Nephron (organoid): Measurements from ENCODE around the gene TCEAL3.
"Not testable (repeated sequence)": the region's sequence is repeated elsewhere in the genome, so short reads cannot be mapped to it uniquely, and the experiment has no call there.

Experiments used
- H3K27ac Mint-ChIP-seq, 3 experiments: 2 replicates each; pipeline ENCODE4 v1.8.0; 2020; ENCODE audit warnings: mixed read lengths in 3 of 3, mild to moderate bottlenecking in 2 of 3, moderate library complexity in 1 of 3
- H3K27me3 Mint-ChIP-seq: 2 replicates; pipeline ENCODE4 v1.8.0; 2021; ENCODE audit warnings: low read depth, mild to moderate bottlenecking, moderate library complexity, mixed read lengths
- H3K36me3 Mint-ChIP-seq: 2 replicates; pipeline ENCODE4 v1.8.0; 2020; ENCODE audit warnings: low read depth, mixed read lengths
- H3K4me1 Mint-ChIP-seq: 2 replicates; pipeline ENCODE4 v1.8.0; 2020; ENCODE audit warnings: mixed read lengths
- H3K4me3 Mint-ChIP-seq, 3 experiments: 2 replicates each; pipeline ENCODE4 v1.8.0; 2020; ENCODE audit warnings: mild to moderate bottlenecking in 3 of 3, mixed read lengths in 3 of 3, moderate library complexity in 2 of 3
- H3K9me3 Mint-ChIP-seq: 2 replicates; pipeline ENCODE4 v1.8.0; 2020; ENCODE audit warnings: mixed read lengths
- TF ChIP-seq, protein P1 (sequence below), 3 experiments: fragments of 200-600 bp; sonication (generic); IDR thresholded peaks; one replicate each; pipeline ENCODE4 v1.5.0; 2021; ENCODE audit warnings: antibody characterized with exemption in 3 of 3; ENCODE audit not compliant: unreplicated experiment in 3 of 3

The TCEAL3 gene

GRCh38 chrX:103629318-103630170, 21.8 kb downstream of the TCEAL3 start:
- peaks cover 7% of the 10 kb centered on the region for H3K36me3 Mint-ChIP-seq
- H3K9me3 Mint-ChIP-seq: no peaks in the 10 kb centered on the region
- H3K27me3 Mint-ChIP-seq: no peaks in the 10 kb centered on the region
- H3K4me3 Mint-ChIP-seq: peak overlapping the region; percentile 81 to 88 (median 87)
- H3K4me1 Mint-ChIP-seq: peaks cover 18% of the 10 kb centered on the region
- TF ChIP-seq, protein P1, sequence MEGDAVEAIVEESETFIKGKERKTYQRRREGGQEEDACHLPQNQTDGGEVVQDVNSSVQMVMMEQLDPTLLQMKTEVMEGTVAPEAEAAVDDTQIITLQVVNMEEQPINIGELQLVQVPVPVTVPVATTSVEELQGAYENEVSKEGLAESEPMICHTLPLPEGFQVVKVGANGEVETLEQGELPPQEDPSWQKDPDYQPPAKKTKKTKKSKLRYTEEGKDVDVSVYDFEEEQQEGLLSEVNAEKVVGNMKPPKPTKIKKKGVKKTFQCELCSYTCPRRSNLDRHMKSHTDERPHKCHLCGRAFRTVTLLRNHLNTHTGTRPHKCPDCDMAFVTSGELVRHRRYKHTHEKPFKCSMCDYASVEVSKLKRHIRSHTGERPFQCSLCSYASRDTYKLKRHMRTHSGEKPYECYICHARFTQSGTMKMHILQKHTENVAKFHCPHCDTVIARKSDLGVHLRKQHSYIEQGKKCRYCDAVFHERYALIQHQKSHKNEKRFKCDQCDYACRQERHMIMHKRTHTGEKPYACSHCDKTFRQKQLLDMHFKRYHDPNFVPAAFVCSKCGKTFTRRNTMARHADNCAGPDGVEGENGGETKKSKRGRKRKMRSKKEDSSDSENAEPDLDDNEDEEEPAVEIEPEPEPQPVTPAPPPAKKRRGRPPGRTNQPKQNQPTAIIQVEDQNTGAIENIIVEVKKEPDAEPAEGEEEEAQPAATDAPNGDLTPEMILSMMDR (IDR thresholded peaks at IDR 0.05; ENCODE audit: unreplicated experiment in 3 of 3): peak in 2 of 3 experiments; percentile 51 to 60
- H3K27ac Mint-ChIP-seq: peak overlapping the region; percentile 90 to 97 (median 95)

GRCh38 chrX:103630171-103630511, 22.4 kb downstream of the TCEAL3 start:
- Mint-ChIP-seq H3K27ac (peak overlapping the region; percentile 90 to 97 (median 95)), H3K9me3 (no peaks in the 10 kb centered on the region), H3K36me3 (peaks cover 7% of the 10 kb centered on the region), H3K4me1 (peaks cover 16% of the 10 kb centered on the region), H3K4me3 (peak overlapping the region; percentile 81 to 88 (median 87)), H3K27me3 (no peaks in the 10 kb centered on the region)
- TF ChIP-seq, protein P1 (IDR thresholded peaks at IDR 0.05; ENCODE audit: unreplicated experiment in 3 of 3): peak in 1 of 3 experiments; percentile 57

GRCh38 chrX:103631145-103631544, 23.4 kb downstream of the TCEAL3 start:
- peaks cover 7% of the 10 kb centered on the region for H3K36me3 Mint-ChIP-seq
- H3K4me3 Mint-ChIP-seq: peak overlapping the region; percentile 56 to 75 (median 56)
- peak overlapping the region in 1 of 3 experiments; percentile 61 for H3K27ac Mint-ChIP-seq
- TF ChIP-seq, protein P1 (IDR thresholded peaks at IDR 0.05; ENCODE audit: unreplicated experiment in 3 of 3): no peak
- no peaks in the 10 kb centered on the region for H3K27me3 Mint-ChIP-seq
- H3K9me3 Mint-ChIP-seq: no peaks in the 10 kb centered on the region
- H3K4me1 Mint-ChIP-seq: peaks cover 16% of the 10 kb centered on the region

DNA sequence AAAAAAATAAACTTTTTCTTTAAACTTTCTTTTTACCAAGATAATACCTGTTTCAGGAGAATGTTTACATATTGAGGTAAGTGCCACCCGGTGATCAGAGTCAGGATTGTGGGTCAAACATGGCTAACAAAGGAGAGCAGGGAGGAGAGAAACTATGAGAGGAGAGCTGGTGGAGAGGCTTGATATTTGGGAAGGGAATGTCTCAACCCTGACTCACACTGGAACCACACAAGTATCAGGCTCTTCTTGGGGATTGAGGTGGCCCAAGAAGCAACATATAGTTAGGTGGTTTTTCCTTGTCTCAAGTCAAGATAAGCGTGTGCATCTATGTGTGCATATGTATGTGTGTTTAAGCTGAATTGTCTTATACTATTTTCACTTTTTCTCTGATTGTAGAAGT, 27.7 kb downstream of the TCEAL3 start:
- Mint-ChIP-seq H3K4me1 (no peaks in the 10 kb centered on the region), H3K9me3 (no peaks in the 10 kb centered on the region), H3K36me3 (peaks cover 4% of the 10 kb centered on the region), H3K27me3 (no peaks in the 10 kb centered on the region), H3K27ac (no peak overlapping the region), H3K4me3 (no peak overlapping the region)
- TF ChIP-seq, protein P1 (IDR thresholded peaks at IDR 0.05; ENCODE audit: unreplicated experiment in 3 of 3): no peak

GRCh38 chrX:103637604-103638338, 30.0 kb downstream of the TCEAL3 start:
- Mint-ChIP-seq H3K4me1 (no peaks in the 10 kb centered on the region), H3K27me3 (no peaks in the 10 kb centered on the region), H3K36me3 (no peaks in the 10 kb centered on the region), H3K4me3 (no peak overlapping the region), H3K27ac (no peak overlapping the region), H3K9me3 (peaks cover 3% of the 10 kb centered on the region)
- TF ChIP-seq, protein P1 (IDR thresholded peaks at IDR 0.05; ENCODE audit: unreplicated experiment in 3 of 3): no peak

DNA sequence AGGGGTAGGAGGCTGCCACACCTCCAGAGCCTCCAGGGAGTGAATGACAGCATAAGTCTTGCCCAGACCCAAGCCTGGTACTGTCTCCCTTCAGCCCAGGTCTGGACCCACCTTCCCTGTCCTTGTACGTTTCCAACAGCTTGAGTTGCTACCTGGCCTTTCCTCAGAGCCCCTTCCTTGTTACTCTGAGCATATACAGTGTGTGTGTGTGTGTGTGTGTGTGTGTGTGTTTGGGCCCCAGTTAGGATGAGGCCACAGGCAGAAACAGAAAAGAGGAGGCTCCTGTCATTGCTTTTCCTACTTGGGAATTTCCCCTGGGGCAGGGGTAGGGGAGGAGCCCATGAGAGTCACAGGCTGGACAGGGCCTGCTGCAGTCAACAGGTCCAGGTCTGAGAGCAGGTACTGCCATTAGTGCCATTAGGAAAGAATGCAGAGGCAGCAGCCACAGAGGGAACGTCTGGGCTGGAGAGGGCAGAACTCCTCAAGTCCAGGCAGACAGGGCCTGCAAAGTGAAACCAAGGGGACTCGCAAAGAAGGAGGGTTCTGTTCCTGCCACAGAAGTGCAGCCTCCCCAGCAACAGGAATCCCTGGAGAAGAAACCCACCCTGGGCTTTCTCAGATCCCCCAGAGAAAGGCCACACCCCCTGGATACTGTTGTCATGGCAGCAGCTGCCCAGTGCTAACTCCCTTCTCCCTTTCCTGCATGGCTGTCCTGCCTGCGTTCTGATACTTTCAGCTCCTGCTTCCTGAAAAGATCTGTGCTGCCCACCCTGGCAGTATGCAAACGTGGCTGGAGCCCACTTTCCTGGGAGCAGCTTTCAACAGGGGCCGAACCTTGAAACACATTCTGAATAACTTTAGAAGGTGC, 30.9 kb downstream of the TCEAL3 start:
- H3K9me3 Mint-ChIP-seq, H3K4me1 Mint-ChIP-seq, H3K27me3 Mint-ChIP-seq, H3K27ac Mint-ChIP-seq, H3K4me3 Mint-ChIP-seq, H3K36me3 Mint-ChIP-seq: not testable (repeated sequence)
